GM21447 (cell line): ENCODE measurements around the gene DHRSX.
"Not testable (repeated sequence)": the region's sequence is repeated elsewhere in the genome, so short reads cannot be mapped to it uniquely, and the experiment has no call there.

Experiments used
- ATAC-seq: cut with Tn5 transposase; IDR thresholded peaks from one replicate; pipeline ENCODE4 v1.9.1; 2021; ENCODE audit not compliant: unreplicated experiment

DHRSX gene

GRCh38 chrX:2500803-2501558, at the start of gene DHRSX, which contains the start of gene ZBED1:
TSS of gene DHRSX (minus strand) at chrX:2500976. CDS start at chrX:2500925, 51 bp downstream.
TSS of gene ZBED1 (minus strand) at chrX:2500976. CDS start at chrX:2490719, 10,257 bp downstream.
- ATAC-seq = peak; percentile 62

- no peak for ATAC-seq
Observed at GRCh38 chrX:2549876-2550275, 49.1 kb upstream of the DHRSX start.

- ATAC-seq = no peak
Observed at GRCh38 chrX:2548711-2549423, 48.1 kb upstream of the DHRSX start.

GRCh38 chrX:2547736-2548135, 47.0 kb upstream of the DHRSX start:
- no peak for ATAC-seq

GRCh38 chrX:2546496-2546895, 45.7 kb upstream of the DHRSX start:
- ATAC-seq = no peak

GRCh38 chrX:2545144-2545543, 44.4 kb upstream of the DHRSX start:
- ATAC-seq = no peak

GRCh38 chrX:2542826-2543521, 42.2 kb upstream of the DHRSX start:
- no peak for ATAC-seq

GRCh38 chrX:2541603-2542002, 40.8 kb upstream of the DHRSX start:
- no peak for ATAC-seq

- ATAC-seq = no peak
Observed at GRCh38 chrX:2540426-2540947, 39.7 kb upstream of the DHRSX start.

- ATAC-seq = no peak
Observed at GRCh38 chrX:2539586-2539985, 38.8 kb upstream of the DHRSX start.

- no peak for ATAC-seq
Observed at GRCh38 chrX:2538031-2538757, 37.4 kb upstream of the DHRSX start.

GRCh38 chrX:2536974-2537373, 36.2 kb upstream of the DHRSX start:
- no peak for ATAC-seq

- ATAC-seq = no peak
Observed at GRCh38 chrX:2536141-2536540, 35.4 kb upstream of the DHRSX start.

GRCh38 chrX:2534261-2535021, 33.7 kb upstream of the DHRSX start:
- not testable (repeated sequence) for ATAC-seq

- ATAC-seq = no peak
Observed at GRCh38 chrX:2533424-2533823, 32.6 kb upstream of the DHRSX start.

GRCh38 chrX:2526390-2526789, 25.6 kb upstream of the DHRSX start:
- ATAC-seq = no peak

GRCh38 chrX:2523911-2524310, 23.1 kb upstream of the DHRSX start:
- no peak for ATAC-seq

GRCh38 chrX:2521927-2522386, 21.2 kb upstream of the DHRSX start:
- ATAC-seq = peak; percentile 8

- peak; percentile 85 for ATAC-seq
Observed at GRCh38 chrX:2521092-2521926, 20.5 kb upstream of the DHRSX start.
